Upper lobe of right lung (tissue), 1 donor: ENCODE measurements around the gene TPD52L2. TPM values are rescaled to one million over a fixed set of nuclear protein-coding genes. Genes with fewer than 3 reads are reported as not detected.

Experiments used
- ATAC-seq: fragments of 200-7000 bp; cut with Tn5 transposase; one replicate; pipeline ENCODE4 v1.9.1; 2020; ENCODE audit warnings: mild to moderate bottlenecking, moderate library complexity
- DNase-seq: peaks from one replicate; pipeline ENCODE4 v3.0.0-alpha.2; 2020
- H3K27ac ChIP-seq: fragments of 200-600 bp; one replicate; pipeline ENCODE4 v1.8.0; 2022
- H3K27me3 ChIP-seq: fragments of 200-600 bp; one replicate; pipeline ENCODE4 v1.8.0; 2022; ENCODE audit warnings: mild to moderate bottlenecking
- H3K36me3 ChIP-seq: fragments of 200-600 bp; one replicate; pipeline ENCODE4 v1.8.0; 2022
- H3K4me1 ChIP-seq: fragments of 200-600 bp; one replicate; pipeline ENCODE4 v1.8.0; 2022
- H3K4me3 ChIP-seq: fragments of 200-600 bp; one replicate; pipeline ENCODE4 v1.8.0; 2022; ENCODE audit warnings: mild to moderate bottlenecking
- H3K9me3 ChIP-seq: fragments of 200-600 bp; one replicate; pipeline ENCODE4 v1.8.0; 2022
- intact Hi-C: fragments of 100-400 bp; cut with DNase I; formaldehyde crosslinking; loops from one replicate; pipeline ENCODE4 v1.11.0; 2022
- total RNA-seq: library from RNA; stranded (reverse); fragmentation: NEBNext Ultra II Directional; extraction: Animal tissue kit (Norgen Biotek cat#: 25700); gene quantifications from one replicate; pipeline ENCODE4 v1.2.1, GENCODE V29; 2021
- TF ChIP-seq, protein P1 (sequence below): fragments of 200-600 bp; IDR thresholded peaks from one replicate; pipeline ENCODE4 v1.8.0; 2022; ENCODE audit warnings: antibody characterized with exemption
- donor health status: DM: no; HTN: yes; CAD: no; lungs with severe emphysema.

TPD52L2 gene
- total RNA-seq, 1 donor from 2014 or later: 81.5 TPM

DNA sequence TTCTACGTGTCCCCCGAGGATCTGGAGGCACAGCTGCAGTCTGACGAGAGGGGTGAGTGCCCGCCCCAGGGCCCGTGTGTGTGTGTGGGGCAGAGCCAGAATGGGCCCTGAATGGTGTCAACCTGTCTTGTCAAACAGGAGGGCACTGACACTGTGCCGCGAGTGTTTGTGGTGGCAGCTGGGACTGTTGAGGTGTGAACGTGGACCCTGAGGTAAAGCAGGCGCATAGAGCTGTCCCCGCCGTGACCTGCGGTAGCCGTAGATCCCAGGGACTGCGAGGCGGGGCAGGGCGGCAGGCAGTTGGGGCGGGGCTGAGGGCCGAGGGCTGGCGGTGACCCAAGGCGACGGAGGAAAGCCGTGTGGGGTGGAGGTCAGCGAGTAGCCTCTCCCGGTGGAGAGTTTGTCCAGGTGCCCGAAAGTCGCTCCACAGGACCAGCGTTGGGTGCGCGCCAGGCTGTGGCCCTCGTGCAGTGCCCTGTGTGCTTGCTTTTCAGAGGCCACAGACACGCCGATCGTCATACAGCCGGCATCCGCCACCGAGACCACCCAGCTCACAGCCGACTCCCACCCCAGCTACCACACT is 66.0 kb downstream of the TPD52L2 start:
- no peak for ATAC-seq
- no peak overlapping the region for H3K27ac ChIP-seq

DNA sequence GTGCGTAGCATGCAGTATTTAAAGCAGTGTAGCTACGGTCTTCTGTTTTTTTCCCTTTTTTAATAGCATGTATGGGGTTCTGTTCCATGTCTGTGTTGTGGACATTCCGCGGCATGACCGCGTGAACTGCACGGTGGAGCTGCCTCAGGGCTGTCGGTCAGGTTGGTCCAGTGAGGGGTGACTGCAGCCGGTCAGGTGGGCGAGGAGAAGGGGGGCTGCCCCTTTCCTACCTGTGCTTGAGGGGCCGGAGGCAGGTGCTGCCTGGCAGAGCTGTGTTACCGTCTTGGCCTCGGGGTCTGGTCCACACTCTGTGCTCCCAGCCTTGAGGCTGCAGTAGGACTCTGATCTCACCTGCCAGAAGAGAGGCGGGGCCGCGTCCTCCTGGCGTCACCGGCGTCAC is 66.7 kb downstream of the TPD52L2 start:
- TF ChIP-seq, protein P1, sequence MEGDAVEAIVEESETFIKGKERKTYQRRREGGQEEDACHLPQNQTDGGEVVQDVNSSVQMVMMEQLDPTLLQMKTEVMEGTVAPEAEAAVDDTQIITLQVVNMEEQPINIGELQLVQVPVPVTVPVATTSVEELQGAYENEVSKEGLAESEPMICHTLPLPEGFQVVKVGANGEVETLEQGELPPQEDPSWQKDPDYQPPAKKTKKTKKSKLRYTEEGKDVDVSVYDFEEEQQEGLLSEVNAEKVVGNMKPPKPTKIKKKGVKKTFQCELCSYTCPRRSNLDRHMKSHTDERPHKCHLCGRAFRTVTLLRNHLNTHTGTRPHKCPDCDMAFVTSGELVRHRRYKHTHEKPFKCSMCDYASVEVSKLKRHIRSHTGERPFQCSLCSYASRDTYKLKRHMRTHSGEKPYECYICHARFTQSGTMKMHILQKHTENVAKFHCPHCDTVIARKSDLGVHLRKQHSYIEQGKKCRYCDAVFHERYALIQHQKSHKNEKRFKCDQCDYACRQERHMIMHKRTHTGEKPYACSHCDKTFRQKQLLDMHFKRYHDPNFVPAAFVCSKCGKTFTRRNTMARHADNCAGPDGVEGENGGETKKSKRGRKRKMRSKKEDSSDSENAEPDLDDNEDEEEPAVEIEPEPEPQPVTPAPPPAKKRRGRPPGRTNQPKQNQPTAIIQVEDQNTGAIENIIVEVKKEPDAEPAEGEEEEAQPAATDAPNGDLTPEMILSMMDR: no peak
- no peak overlapping the region for H3K4me3 ChIP-seq
- intact Hi-C loops: no loop called here
- no peaks in the 10 kb centered on the region for H3K4me1 ChIP-seq
- H3K27ac ChIP-seq: no peak overlapping the region
- H3K36me3 ChIP-seq: peaks cover 80% of the 10 kb centered on the region
- ATAC-seq: no peak
- no peak for DNase-seq
- no peaks in the 10 kb centered on the region for H3K9me3 ChIP-seq
- H3K27me3 ChIP-seq: no peaks in the 10 kb centered on the region

More for the DNA sequence above, 66.0 kb downstream of the TPD52L2 start:
- Histone ChIP-seq H3K4me1 (no peaks in the 10 kb centered on the region), H3K4me3 (no peak overlapping the region), H3K9me3 (no peaks in the 10 kb centered on the region), H3K27me3 (no peaks in the 10 kb centered on the region), H3K36me3 (peaks cover 84% of the 10 kb centered on the region)
- intact Hi-C loops: no loop called here
- TF ChIP-seq, protein P1: no peak
- DNase-seq: no peak

DNA sequence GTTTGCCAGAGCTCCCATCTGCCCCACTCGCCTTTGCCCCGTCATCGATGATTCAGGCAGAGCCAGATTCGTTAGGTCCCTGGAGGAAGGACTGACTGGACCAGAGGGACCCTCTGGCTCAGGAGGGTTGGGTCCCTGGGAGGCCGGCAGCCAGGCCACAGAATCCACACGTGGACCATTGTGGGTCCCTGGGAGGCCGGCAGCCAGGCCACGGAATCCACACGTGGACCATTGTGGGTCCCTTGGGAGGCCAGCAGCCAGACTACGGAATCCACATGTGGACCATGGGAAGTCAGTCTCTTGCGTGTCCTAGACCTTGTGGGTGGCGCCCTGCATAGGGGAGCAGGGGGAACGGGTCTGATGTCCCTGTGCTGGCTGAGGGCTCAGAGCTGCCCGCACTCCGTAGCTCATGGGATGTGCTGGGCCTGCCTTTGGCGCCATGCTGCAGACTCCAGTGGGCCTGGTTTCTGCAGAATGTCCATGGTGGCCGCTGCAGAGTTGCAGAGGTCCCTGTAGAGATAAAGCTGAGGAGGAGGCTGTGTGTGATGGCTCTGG is 67.6 kb downstream of the TPD52L2 start:
- Histone ChIP-seq H3K27ac (no peak overlapping the region), H3K4me3 (no peak overlapping the region), H3K27me3 (no peaks in the 10 kb centered on the region), H3K9me3 (no peaks in the 10 kb centered on the region), H3K36me3 (peaks cover 76% of the 10 kb centered on the region), H3K4me1 (no peaks in the 10 kb centered on the region)
- no peak for ATAC-seq
- DNase-seq: no peak
- intact Hi-C loops: no loop called here
- TF ChIP-seq, protein P1: no peak

DNA sequence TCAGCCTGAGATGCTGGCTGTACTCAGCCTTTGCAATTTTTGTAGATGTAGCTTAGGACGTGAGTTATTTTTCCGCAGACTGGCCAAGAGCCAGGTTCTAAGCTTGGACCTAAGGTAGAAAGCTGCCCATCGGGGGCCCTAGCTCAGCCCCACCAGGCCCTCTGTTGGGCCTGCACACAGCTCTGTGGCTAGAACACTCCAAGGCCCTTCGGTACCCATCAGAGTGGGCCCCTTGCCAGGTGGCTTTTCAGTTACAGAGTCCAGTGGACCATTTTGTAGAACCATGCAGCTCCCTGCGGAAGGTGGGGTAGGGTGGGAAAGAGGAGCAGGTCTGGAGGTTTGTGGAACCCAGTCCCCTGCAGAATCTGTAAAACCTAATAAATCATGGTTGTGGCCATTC is 68.6 kb downstream of the TPD52L2 start:
- Histone ChIP-seq H3K36me3 (peaks cover 67% of the 10 kb centered on the region), H3K4me3 (no peak overlapping the region), H3K27me3 (no peaks in the 10 kb centered on the region), H3K27ac (no peak overlapping the region), H3K4me1 (no peaks in the 10 kb centered on the region), H3K9me3 (no peaks in the 10 kb centered on the region)
- intact Hi-C loops: no loop called here
- TF ChIP-seq, protein P1: no peak
- ATAC-seq (no peak), DNase-seq (no peak)

DNA sequence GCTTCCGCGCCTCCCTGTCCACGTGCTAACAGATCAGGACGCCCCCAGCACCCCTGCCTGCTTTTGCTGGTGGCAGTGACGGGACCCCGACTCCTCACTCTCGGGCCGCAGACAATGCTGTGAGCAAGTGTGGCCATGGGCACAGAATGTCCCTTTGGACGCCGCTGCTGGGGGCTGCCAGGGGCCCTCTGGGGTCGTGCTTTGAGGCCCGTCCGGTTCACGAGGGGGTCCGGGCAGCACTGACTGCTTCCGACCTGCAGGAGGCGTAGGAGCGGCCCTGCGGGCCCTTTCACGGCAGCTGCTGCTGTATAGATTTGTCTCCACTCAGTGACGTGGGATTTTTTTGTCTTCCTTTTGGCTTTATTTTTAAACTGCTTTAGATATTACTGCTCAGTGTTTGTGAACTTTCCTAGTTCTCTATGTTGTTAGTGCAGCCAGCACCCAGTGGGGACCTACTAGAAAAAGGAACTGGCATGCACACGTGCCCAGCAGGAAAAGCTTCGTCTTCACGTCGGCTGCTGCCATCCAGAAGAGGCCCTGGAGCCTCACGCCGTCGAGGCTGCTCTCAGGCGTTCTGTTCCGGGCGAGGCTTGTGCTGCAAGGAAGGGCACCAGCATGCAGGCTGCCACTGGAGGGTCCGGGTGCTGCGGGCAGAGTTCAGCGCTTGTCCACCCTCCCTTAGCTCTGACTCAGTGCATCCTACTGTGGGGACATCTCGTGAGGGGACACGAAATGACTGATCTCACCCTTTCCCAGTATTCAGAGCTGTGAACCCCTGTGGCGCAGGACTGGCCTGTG is 69.4 kb downstream of the TPD52L2 start:
- no peak for ATAC-seq
- H3K9me3 ChIP-seq: no peaks in the 10 kb centered on the region

More for the DNA sequence above, 69.4 kb downstream of the TPD52L2 start:
- H3K27me3 ChIP-seq: no peaks in the 10 kb centered on the region
- peaks cover 67% of the 10 kb centered on the region for H3K36me3 ChIP-seq
- intact Hi-C loops: no loop called here
- TF ChIP-seq, protein P1: peak; percentile 19
- H3K4me3 ChIP-seq: no peak overlapping the region
- DNase-seq: no peak
- H3K4me1 ChIP-seq: no peaks in the 10 kb centered on the region
- no peak overlapping the region for H3K27ac ChIP-seq
